A549 (cell line): ENCODE results near the gene ADCY4. TPM values are rescaled to one million over a fixed set of nuclear protein-coding genes. Genes with fewer than 3 reads are reported as not detected.
A peak's percentile ranks its signal among the peaks of the same experiment; 100 is the strongest.

ENCODE experiments used
- ATAC-seq, 2 experiments: fragments of 200-7000 bp in 1 of 2; fragments of >200 bp in 1 of 2; cut with Nextera tagmentation in 1 of 2; cut with Tn5 transposase in 1 of 2; 3 replicates each; pipeline versions ENCODE4 v1.8.0 to v1.9.1; 2018 to 2020; ENCODE audit warnings: mild to moderate bottlenecking in 1 of 2, moderate library complexity in 1 of 2
- CTCF ChIA-PET: fragments of 300-600 bp; sonication (Branson Sonifier 250); formaldehyde crosslinking; extraction: SDS; loops from one replicate; lab custom pipeline; 2021; ENCODE audit warnings: antibody characterized with exemption, inconsistent platforms; lab: Yijun Ruan, JAX
- POLR2A ChIA-PET: fragments of 350-600 bp; formaldehyde crosslinking; extraction: SDS; loops from one replicate; lab custom pipeline; 2021; ENCODE audit warnings: antibody characterized with exemption, inconsistent platforms; lab: Yijun Ruan, JAX
- DNase-seq, 2 experiments: peaks; one replicate each; pipeline versions ENCODE4 v3.0.0 to v3.0.0-alpha.2; 2011 to 2016; ENCODE audit warnings: low read depth in 1 of 2, low spot score in 1 of 2
- FAIRE-seq: peaks from 2 replicates; lab custom pipeline; 2011; peaks lifted over from hg19 to GRCh38; lab: Jason Lieb, UNC
- H3K27ac ChIP-seq, 2 experiments: fragments of >200 bp; sonication (Bioruptor Twin); formaldehyde crosslinking; 3 replicates each; pipeline ENCODE4 v1.5.1; 2016 to 2017
- H3K4me1 ChIP-seq: fragments of >200 bp; sonication (Bioruptor Twin); formaldehyde crosslinking; 3 replicates; pipeline ENCODE4 v1.6.1; 2016
- H3K4me2 ChIP-seq: fragments of >200 bp; sonication (Bioruptor Twin); formaldehyde crosslinking; 3 replicates; pipeline ENCODE4 v1.6.1; 2016
- H3K4me3 ChIP-seq: fragments of >200 bp; sonication (Bioruptor Twin); formaldehyde crosslinking; 3 replicates; pipeline ENCODE4 v1.5.1; 2016
- H3K9me3 ChIP-seq: fragments of >200 bp; sonication (Bioruptor Twin); formaldehyde crosslinking; 3 replicates; pipeline ENCODE4 v1.6.1; 2016
- BHLHE40 ChIP-seq: IDR thresholded peaks from 2 replicates; pipeline ENCODE4 v1.6.1; 2012; ENCODE audit warnings: low read depth, low read length, inconsistent platforms
- CBX2 ChIP-seq: fragments of 200-600 bp; sonication (generic); IDR thresholded peaks from 2 replicates; pipeline ENCODE4 v1.6.1; 2016; ENCODE audit warnings: low read depth, mild to moderate bottlenecking, borderline replicate concordance
- FOSB ChIP-seq: fragments of 250-450 bp; sonication (Bioruptor Pico); IDR thresholded peaks from 2 replicates; pipeline ENCODE4 v1.5.0; 2020; ENCODE audit warnings: mild to moderate bottlenecking, moderate library complexity
- FOSL2 ChIP-seq, 2 experiments: fragments of 450-650 bp in 1 of 2; fragments of >200 bp in 1 of 2; sonication (Bioruptor Twin) in 1 of 2; formaldehyde crosslinking; IDR thresholded peaks; 2 replicates each; pipeline versions ENCODE4 v1.5.0 to v1.6.1; 2016 to 2020; ENCODE audit warnings: mild to moderate bottlenecking in 1 of 2, moderate library complexity in 1 of 2
- FOXS1 ChIP-seq: fragments of 250-450 bp; sonication (Bioruptor Pico); IDR thresholded peaks from 2 replicates; pipeline ENCODE4 v1.5.0; 2020; ENCODE audit warnings: mild to moderate bottlenecking, moderate library complexity
- HDAC2 ChIP-seq: fragments of 200-600 bp; sonication (generic); IDR thresholded peaks from 2 replicates; pipeline ENCODE4 v1.6.1; 2016
- JUN ChIP-seq, 2 experiments: fragments of >200 bp; sonication (Bioruptor Twin); formaldehyde crosslinking; IDR thresholded peaks; 2 replicates in 1 of 2; 3 replicates in 1 of 2; pipeline ENCODE4 v1.6.1; 2016 to 2017
- JUNB ChIP-seq: fragments of >200 bp; sonication (Bioruptor Twin); formaldehyde crosslinking; IDR thresholded peaks from 2 replicates; pipeline ENCODE4 v1.6.1; 2016
- KDM5A ChIP-seq: fragments of 200-600 bp; sonication (generic); IDR thresholded peaks from 2 replicates; pipeline ENCODE4 v1.6.1; 2016; ENCODE audit warnings: antibody characterized with exemption, mild to moderate bottlenecking
- NFE2L2 ChIP-seq: fragments of 150-350 bp; conservative IDR thresholded peaks from 2 replicates; pipeline ENCODE4 v1.6.1; 2014; ENCODE audit warnings: low read length
- PHF8 ChIP-seq: fragments of 200-600 bp; sonication (generic); IDR thresholded peaks from 2 replicates; pipeline ENCODE4 v1.6.1; 2016; ENCODE audit warnings: low read depth, mild to moderate bottlenecking, antibody characterized with exemption, moderate library complexity, borderline replicate concordance
- POLR2AphosphoS2 ChIP-seq: conservative IDR thresholded peaks from 2 replicates; pipeline ENCODE4 v1.6.1; 2012; ENCODE audit warnings: low read length, improper control_type of control experiment, inconsistent platforms
- RAD21 ChIP-seq, 2 experiments: fragments of >200 bp in 1 of 2; sonication (Bioruptor Twin) in 1 of 2; formaldehyde crosslinking in 1 of 2; IDR thresholded peaks in 1 of 2; conservative IDR thresholded peaks in 1 of 2; 2 replicates in 1 of 2; 3 replicates in 1 of 2; pipeline ENCODE4 v1.6.1; 2012 to 2018; ENCODE audit warnings: inconsistent platforms in 1 of 2
- SMC3 ChIP-seq: fragments of >200 bp; sonication (Bioruptor Twin); formaldehyde crosslinking; IDR thresholded peaks from 3 replicates; pipeline ENCODE4 v1.6.1; 2018; ENCODE audit warnings: inconsistent platforms
- SREBF2 ChIP-seq: fragments of 450-650 bp; IDR thresholded peaks from 2 replicates; pipeline ENCODE4 v1.6.1; 2014; ENCODE audit warnings: mild to moderate bottlenecking, moderate library complexity
- ZC3H11A ChIP-seq: fragments of 450-650 bp; IDR thresholded peaks from 2 replicates; pipeline ENCODE4 v1.6.1; 2014; ENCODE audit warnings: antibody characterized with exemption, mild to moderate bottlenecking
- ZNF302 ChIP-seq: fragments of 250-450 bp; sonication (Bioruptor Pico); IDR thresholded peaks from 2 replicates; pipeline ENCODE4 v1.9.0; 2021; ENCODE audit warnings: inconsistent platforms, mild to moderate bottlenecking, moderate library complexity
- WGBS: methylation state at CpG from one replicate; pipeline ENCODE4 v1.1.6; 2017; ENCODE audit errors: missing lambda C conversion rate; 5-methylcytosine and 5-hydroxymethylcytosine counted together
- polyA plus RNA-seq, 4 experiments: library from polyadenylated mRNA; depleted of rRNA in 3 of 4; stranded (reverse); fragments of >200 nt; fragmentation: RNase III in 1 of 4; extraction: RNeasy Plus Mini Kit Qiagen cat#74134 plus additional on column Dnase treatment in 1 of 4; gene quantifications; 2 replicates in 3 of 4; 3 replicates in 1 of 4; pipeline ENCODE4 v1.2.3, GENCODE V29; 2011 to 2017
- TF ChIP-seq, protein P1 (sequence below): fragments of 250-450 bp; sonication (Bioruptor Pico); IDR thresholded peaks from 2 replicates; pipeline ENCODE4 v1.5.0; 2021; ENCODE audit warnings: mild to moderate bottlenecking, moderate library complexity, borderline replicate concordance
- TF ChIP-seq, protein P2 (sequence below): fragments of >200 bp; sonication (Bioruptor Twin); formaldehyde crosslinking; IDR thresholded peaks from 3 replicates; pipeline ENCODE4 v1.5.1; 2016
- TF ChIP-seq, protein P3 (sequence below): IDR thresholded peaks from 2 replicates; pipeline ENCODE4 v1.6.1; 2012
- TF ChIP-seq, protein P4 (sequence below): fragments of 200-600 bp; sonication (generic); IDR thresholded peaks from 2 replicates; pipeline ENCODE4 v1.6.1; 2016; ENCODE audit warnings: antibody characterized with exemption, mild to moderate bottlenecking, moderate library complexity
- TF ChIP-seq, protein P5 (sequence below): fragments of >200 bp; sonication (Bioruptor Twin); formaldehyde crosslinking; IDR thresholded peaks from 2 replicates; pipeline ENCODE4 v1.6.1; 2016

The ADCY4 gene
- polyA plus RNA-seq, 2 of the 4 experiments (the other 2 are of a cell fraction) = not detected

DNA sequence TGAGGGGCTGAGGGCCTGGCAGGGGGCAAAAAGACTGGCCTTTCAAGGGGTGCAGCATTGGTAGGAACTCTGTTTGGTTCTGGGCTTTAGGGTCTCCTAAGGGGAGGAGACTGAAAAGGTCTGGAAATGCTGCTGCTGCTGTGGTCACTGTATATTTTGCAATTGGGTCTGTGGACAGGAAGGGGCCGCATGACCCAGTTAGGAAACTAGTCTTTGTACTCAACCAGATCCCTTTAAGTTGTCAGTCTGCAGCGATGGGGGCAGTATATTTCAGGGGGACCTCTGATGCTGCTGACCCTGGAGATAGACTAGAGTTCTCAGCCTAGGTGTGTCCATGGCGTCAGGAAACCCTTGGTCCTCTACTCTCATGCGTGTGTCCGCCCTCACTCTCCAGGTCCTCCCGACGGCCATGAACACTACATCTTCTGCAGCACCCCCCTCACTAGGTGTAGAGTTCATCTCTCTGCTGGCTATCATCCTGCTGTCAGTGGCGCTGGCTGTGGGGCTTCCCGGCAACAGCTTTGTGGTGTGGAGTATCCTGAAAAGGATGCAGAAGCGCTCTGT lies 19.5 kb downstream of the ADCY4 start:
- FAIRE-seq (no peak), DNase-seq (no peak), ATAC-seq (no peak)
- Histone ChIP-seq H3K27ac (no peak overlapping the region), H3K4me2 (no peak overlapping the region), H3K4me3 (no peak overlapping the region), H3K4me1 (peaks cover 11% of the 10 kb centered on the region), H3K9me3 (no peaks in the 10 kb centered on the region)
- ChIA-PET CTCF (interaction anchor here (1.8 to 46.6 kb wide), 4 partner anchors 7 to 115 kb away, joined by 7 to 1142 read pairs (median 130); partner anchors contain the start of genes CBLN3, CIDEB, DHRS1 and KHNYN), POLR2A (no interaction called here)
- WGBS = 89% methylated on average over 10 of the region's 10 CpGs
- no peak for TF ChIP-seq RAD21 (conservative IDR thresholded peaks at IDR 0.05 in 1 of 2, IDR thresholded peaks at IDR 0.05 in 1 of 2)
- TF ChIP-seq JUN (IDR thresholded peaks at IDR 0.05) = peak in 1 of 2 experiments; percentile 15; a peak in 1 of 5 replicates

DNA sequence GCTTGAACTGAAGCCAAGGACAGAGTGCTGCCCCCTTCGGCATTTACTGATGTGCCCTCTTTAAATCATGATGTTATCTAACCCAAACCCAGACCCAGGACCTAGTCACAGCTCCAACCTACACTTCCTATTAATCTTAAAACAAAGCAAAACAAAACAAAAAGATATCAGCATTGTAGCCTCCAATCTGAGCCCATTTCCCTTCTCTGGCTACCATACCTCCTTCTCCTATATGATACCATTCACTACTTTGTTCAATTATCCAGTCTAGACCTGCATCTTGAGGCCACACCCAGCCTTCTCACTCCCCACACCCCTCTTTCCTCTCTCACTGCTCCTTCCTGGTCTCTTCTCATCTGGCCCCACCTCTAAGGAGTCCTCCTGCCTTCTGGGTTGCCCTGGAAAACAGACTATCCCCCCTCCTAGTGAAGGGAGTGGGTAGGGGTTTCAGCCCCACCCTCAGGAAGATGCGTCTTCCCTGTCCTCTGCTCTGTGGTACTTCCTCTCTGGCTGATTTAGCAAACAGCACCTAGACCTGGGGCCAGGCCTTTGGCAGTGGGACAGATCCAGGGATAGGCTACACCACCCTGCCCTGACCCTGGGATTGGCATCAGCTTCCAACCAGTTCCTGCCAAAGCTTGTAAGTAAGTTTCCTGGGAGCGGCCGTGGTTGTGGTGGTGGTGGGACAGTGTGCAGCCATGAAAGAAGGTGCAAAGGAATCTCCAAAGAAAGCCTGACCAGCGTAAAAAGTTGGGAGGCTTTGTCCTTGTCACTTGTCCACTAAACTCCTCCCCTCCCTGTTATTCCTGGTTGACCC lies 20.3 kb downstream of the ADCY4 start:
- ChIA-PET CTCF (interaction anchor here (0.5 to 46.6 kb wide), 5 partner anchors 10 to 210 kb away, joined by 3 to 1142 read pairs (median 135); partner anchors contain the start of genes CBLN3, DHRS1, KHNYN and NOP9), POLR2A (no interaction called here)
- no peak overlapping the region for H3K4me2 ChIP-seq
- 88% methylated on average over 5 of the region's 5 CpGs for WGBS
- ATAC-seq = no peak
- TF ChIP-seq JUN (IDR thresholded peaks at IDR 0.05) (no peak), SMC3 (no peak), FOSB (no peak), NFE2L2 (no peak), BHLHE40 (no peak), ZNF302 (no peak), KDM5A (no peak), RAD21 (conservative IDR thresholded peaks at IDR 0.05 in 1 of 2, IDR thresholded peaks at IDR 0.05 in 1 of 2) (no peak)
- TF ChIP-seq, protein P1, sequence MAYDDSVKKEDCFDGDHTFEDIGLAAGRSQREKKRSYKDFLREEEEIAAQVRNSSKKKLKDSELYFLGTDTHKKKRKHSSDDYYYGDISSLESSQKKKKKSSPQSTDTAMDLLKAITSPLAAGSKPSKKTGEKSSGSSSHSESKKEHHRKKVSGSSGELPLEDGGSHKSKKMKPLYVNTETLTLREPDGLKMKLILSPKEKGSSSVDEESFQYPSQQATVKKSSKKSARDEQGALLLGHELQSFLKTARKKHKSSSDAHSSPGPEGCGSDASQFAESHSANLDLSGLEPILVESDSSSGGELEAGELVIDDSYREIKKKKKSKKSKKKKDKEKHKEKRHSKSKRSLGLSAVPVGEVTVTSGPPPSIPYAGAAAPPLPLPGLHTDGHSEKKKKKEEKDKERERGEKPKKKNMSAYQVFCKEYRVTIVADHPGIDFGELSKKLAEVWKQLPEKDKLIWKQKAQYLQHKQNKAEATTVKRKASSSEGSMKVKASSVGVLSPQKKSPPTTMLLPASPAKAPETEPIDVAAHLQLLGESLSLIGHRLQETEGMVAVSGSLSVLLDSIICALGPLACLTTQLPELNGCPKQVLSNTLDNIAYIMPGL (CRISPR knock-in tag) = no peak
- TF ChIP-seq, protein P2, sequence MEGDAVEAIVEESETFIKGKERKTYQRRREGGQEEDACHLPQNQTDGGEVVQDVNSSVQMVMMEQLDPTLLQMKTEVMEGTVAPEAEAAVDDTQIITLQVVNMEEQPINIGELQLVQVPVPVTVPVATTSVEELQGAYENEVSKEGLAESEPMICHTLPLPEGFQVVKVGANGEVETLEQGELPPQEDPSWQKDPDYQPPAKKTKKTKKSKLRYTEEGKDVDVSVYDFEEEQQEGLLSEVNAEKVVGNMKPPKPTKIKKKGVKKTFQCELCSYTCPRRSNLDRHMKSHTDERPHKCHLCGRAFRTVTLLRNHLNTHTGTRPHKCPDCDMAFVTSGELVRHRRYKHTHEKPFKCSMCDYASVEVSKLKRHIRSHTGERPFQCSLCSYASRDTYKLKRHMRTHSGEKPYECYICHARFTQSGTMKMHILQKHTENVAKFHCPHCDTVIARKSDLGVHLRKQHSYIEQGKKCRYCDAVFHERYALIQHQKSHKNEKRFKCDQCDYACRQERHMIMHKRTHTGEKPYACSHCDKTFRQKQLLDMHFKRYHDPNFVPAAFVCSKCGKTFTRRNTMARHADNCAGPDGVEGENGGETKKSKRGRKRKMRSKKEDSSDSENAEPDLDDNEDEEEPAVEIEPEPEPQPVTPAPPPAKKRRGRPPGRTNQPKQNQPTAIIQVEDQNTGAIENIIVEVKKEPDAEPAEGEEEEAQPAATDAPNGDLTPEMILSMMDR = no peak
- TF ChIP-seq, protein P3, sequence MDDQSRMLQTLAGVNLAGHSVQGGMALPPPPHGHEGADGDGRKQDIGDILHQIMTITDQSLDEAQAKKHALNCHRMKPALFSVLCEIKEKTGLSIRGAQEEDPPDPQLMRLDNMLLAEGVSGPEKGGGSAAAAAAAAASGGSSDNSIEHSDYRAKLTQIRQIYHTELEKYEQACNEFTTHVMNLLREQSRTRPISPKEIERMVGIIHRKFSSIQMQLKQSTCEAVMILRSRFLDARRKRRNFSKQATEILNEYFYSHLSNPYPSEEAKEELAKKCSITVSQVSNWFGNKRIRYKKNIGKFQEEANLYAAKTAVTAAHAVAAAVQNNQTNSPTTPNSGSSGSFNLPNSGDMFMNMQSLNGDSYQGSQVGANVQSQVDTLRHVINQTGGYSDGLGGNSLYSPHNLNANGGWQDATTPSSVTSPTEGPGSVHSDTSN = no peak
- no peak overlapping the region for H3K27ac ChIP-seq
- FAIRE-seq = no peak
- no peak for DNase-seq
- no peak overlapping the region for H3K4me3 ChIP-seq
- peaks cover 11% of the 10 kb centered on the region for H3K4me1 ChIP-seq
- H3K9me3 ChIP-seq = no peaks in the 10 kb centered on the region

DNA sequence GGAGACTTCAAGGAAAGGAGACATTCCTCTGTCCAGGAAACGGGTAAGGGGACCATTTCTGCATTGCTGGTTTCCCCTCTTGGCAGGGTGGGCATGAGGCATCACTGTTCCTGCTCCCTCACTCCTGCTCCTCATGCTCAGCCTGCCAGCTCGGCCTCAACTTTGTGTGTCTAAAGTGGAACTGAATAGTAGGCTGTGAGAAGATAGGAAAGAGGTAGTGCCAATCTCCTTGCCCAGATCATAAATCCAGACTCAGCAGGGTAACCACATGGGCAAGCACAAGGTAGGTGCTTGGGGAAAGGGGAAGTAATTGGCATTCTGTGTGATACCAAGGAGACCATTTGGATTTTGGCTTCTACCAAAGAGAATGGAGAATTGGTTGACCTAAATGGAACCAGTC lies 21.0 kb downstream of the ADCY4 start:
- no peak overlapping the region for H3K27ac ChIP-seq
- ATAC-seq (no peak), DNase-seq (no peak), FAIRE-seq (no peak)
- ChIA-PET CTCF (interaction anchor here (1.5 to 46.6 kb wide), 4 partner anchors 11 to 116 kb away, joined by 3 to 1142 read pairs (median 368); partner anchors contain the start of genes CBLN3, DHRS1, KHNYN and NOP9), POLR2A (no interaction called here)
- WGBS = 86% methylated on average over 2 of the region's 2 CpGs
- no peaks in the 10 kb centered on the region for H3K9me3 ChIP-seq
- H3K4me1 ChIP-seq = peaks cover 11% of the 10 kb centered on the region
- no peak overlapping the region for H3K4me2 ChIP-seq
- H3K4me3 ChIP-seq = no peak overlapping the region
- TF ChIP-seq SREBF2 (no peak), POLR2AphosphoS2 (no peak), PHF8 (no peak), FOXS1 (CRISPR knock-in tag) (no peak), FOSL2 (IDR thresholded peaks at IDR 0.05) (no peak), FOSL2 (CRISPR knock-in tag; IDR thresholded peaks at IDR 0.05) (no peak), FOSB (no peak), JUNB (no peak), HDAC2 (no peak), CBX2 (no peak), ZC3H11A (no peak)
- TF ChIP-seq, protein P4, sequence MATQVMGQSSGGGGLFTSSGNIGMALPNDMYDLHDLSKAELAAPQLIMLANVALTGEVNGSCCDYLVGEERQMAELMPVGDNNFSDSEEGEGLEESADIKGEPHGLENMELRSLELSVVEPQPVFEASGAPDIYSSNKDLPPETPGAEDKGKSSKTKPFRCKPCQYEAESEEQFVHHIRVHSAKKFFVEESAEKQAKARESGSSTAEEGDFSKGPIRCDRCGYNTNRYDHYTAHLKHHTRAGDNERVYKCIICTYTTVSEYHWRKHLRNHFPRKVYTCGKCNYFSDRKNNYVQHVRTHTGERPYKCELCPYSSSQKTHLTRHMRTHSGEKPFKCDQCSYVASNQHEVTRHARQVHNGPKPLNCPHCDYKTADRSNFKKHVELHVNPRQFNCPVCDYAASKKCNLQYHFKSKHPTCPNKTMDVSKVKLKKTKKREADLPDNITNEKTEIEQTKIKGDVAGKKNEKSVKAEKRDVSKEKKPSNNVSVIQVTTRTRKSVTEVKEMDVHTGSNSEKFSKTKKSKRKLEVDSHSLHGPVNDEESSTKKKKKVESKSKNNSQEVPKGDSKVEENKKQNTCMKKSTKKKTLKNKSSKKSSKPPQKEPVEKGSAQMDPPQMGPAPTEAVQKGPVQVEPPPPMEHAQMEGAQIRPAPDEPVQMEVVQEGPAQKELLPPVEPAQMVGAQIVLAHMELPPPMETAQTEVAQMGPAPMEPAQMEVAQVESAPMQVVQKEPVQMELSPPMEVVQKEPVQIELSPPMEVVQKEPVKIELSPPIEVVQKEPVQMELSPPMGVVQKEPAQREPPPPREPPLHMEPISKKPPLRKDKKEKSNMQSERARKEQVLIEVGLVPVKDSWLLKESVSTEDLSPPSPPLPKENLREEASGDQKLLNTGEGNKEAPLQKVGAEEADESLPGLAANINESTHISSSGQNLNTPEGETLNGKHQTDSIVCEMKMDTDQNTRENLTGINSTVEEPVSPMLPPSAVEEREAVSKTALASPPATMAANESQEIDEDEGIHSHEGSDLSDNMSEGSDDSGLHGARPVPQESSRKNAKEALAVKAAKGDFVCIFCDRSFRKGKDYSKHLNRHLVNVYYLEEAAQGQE = no peak
- TF ChIP-seq, protein P5, sequence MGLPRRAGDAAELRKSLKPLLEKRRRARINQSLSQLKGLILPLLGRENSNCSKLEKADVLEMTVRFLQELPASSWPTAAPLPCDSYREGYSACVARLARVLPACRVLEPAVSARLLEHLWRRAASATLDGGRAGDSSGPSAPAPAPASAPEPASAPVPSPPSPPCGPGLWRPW = no peak
